ENCODE measurements around the gene SPAG16. TPM values are rescaled to one million over a fixed set of nuclear protein-coding genes. Genes with fewer than 3 reads are reported as not detected.

The SPAG16 gene
- total RNA-seq, 1 experiment from 2014 or later, result 0.30 TPM

- Histone ChIP-seq H3K9me3 (ENCODE audit: control insufficient read depth in 1 of 2, insufficient read depth in 1 of 2, low read depth in 1 of 2, low read length in 2 of 2) (no peaks in the 10 kb centered on the region; a peak in 1 of 4 replicates), H2AFZ (ENCODE audit: low read depth, low read length, poor library complexity, severe bottlenecking) (no peak overlapping the region), H3K9ac (ENCODE audit: low read length) (no peak overlapping the region), H3K36me3 (ENCODE audit: control insufficient read depth in 1 of 2, insufficient read depth in 2 of 2, low read length in 2 of 2) (no peaks in the 10 kb centered on the region), H3K9me2 (ENCODE audit: insufficient read depth) (no peaks in the 10 kb centered on the region), H3K27me3 (ENCODE audit: insufficient read depth, low read length) (no peaks in the 10 kb centered on the region), H3K4me3 (replicated peaks in 1 of 2; ENCODE audit: low read depth in 1 of 2, low read length in 2 of 2) (no peak overlapping the region), H3K27ac (ENCODE audit: low read depth, low read length) (no peak overlapping the region), H3K79me2 (ENCODE audit: insufficient read depth, low read length) (no peaks in the 10 kb centered on the region), H4K20me1 (ENCODE audit: insufficient read depth) (no peaks in the 10 kb centered on the region), H3K4me2 (ENCODE audit: low read length) (no peak overlapping the region), H3K4me1 (ENCODE audit: control insufficient read depth in 1 of 2, insufficient read depth in 2 of 2, low read length in 2 of 2) (no peaks in the 10 kb centered on the region)
- no peak for ATAC-seq
- no peak for TF ChIP-seq ZFX (IDR thresholded peaks at IDR 0.05)
- TF ChIP-seq POLR2A (IDR thresholded peaks at IDR 0.05; ENCODE audit: borderline replicate concordance, extremely low read depth, insufficient read depth, insufficient read length), result no peak
- no peak for TF ChIP-seq TCF7L2 (IDR thresholded peaks at IDR 0.05; ENCODE audit: borderline replicate concordance, extremely low read depth, insufficient read depth, insufficient read length)
- TF ChIP-seq CTCF (IDR thresholded peaks at IDR 0.05 in 2 of 3, conservative IDR thresholded peaks at IDR 0.05 in 1 of 3; ENCODE audit: borderline replicate concordance in 1 of 3, insufficient read depth in 1 of 3, low read depth in 2 of 3, low read length in 2 of 3), result no peak
- DNase-seq (ENCODE audit: low read depth, low spot score), result no peak
- ChIA-PET RAD21 (ENCODE audit: low non-redundant PET in 1 of 2, low total read pairs in 2 of 2, uncharacterized antibody in 2 of 2, unreplicated experiment in 2 of 2) (no interaction called here), POLR2A (no interaction called here), CTCF (no interaction called here)
- intact Hi-C loops (cut with micrococcal nuclease), result no loop called here
- BruUV-seq (replicated peaks), result no TSS peak
Observed at GRCh38 chr2:213274143-213274542, 10.1 kb upstream of the SPAG16 start.

- BruUV-seq (replicated peaks), result no TSS peak
- H3K27me3 ChIP-seq (ENCODE audit: insufficient read depth, low read length), result no peaks in the 10 kb centered on the region
- H3K4me1 ChIP-seq (ENCODE audit: control insufficient read depth in 1 of 2, insufficient read depth in 2 of 2, low read length in 2 of 2), result no peaks in the 10 kb centered on the region
- H2AFZ ChIP-seq (ENCODE audit: low read depth, low read length, poor library complexity, severe bottlenecking), result no peak overlapping the region
- H3K4me3 ChIP-seq (replicated peaks in 1 of 2; ENCODE audit: low read depth in 1 of 2, low read length in 2 of 2), result no peak overlapping the region
- no peak overlapping the region for H3K27ac ChIP-seq (ENCODE audit: low read depth, low read length)
- no peaks in the 10 kb centered on the region for H3K79me2 ChIP-seq (ENCODE audit: insufficient read depth, low read length)
- no peaks in the 10 kb centered on the region for H3K36me3 ChIP-seq (ENCODE audit: control insufficient read depth in 1 of 2, insufficient read depth in 2 of 2, low read length in 2 of 2)
- no peak overlapping the region for H3K4me2 ChIP-seq (ENCODE audit: low read length)
- no peak overlapping the region for H3K9ac ChIP-seq (ENCODE audit: low read length)
- intact Hi-C loops (cut with micrococcal nuclease), result no loop called here
- ChIA-PET CTCF (no interaction called here), RAD21 (ENCODE audit: low non-redundant PET in 1 of 2, low total read pairs in 2 of 2, uncharacterized antibody in 2 of 2, unreplicated experiment in 2 of 2) (no interaction called here), POLR2A (no interaction called here)
- no peaks in the 10 kb centered on the region for H3K9me2 ChIP-seq (ENCODE audit: insufficient read depth)
- no peak for DNase-seq (ENCODE audit: low read depth, low spot score)
- no peak for ATAC-seq
- no peaks in the 10 kb centered on the region for H4K20me1 ChIP-seq (ENCODE audit: insufficient read depth)
- H3K9me3 ChIP-seq (ENCODE audit: control insufficient read depth in 1 of 2, insufficient read depth in 1 of 2, low read depth in 1 of 2, low read length in 2 of 2), result no peaks in the 10 kb centered on the region; a peak in 1 of 4 replicates
- TF ChIP-seq EZH2phosphoT487 (IDR thresholded peaks at IDR 0.05; ENCODE audit: borderline replicate concordance) (no peak), TCF7L2 (IDR thresholded peaks at IDR 0.05; ENCODE audit: borderline replicate concordance, extremely low read depth, insufficient read depth, insufficient read length) (no peak), REST (IDR thresholded peaks at IDR 0.05; ENCODE audit: low read depth) (no peak), FOSL1 (IDR thresholded peaks at IDR 0.05; ENCODE audit: low read depth) (no peak), ZFX (IDR thresholded peaks at IDR 0.05) (no peak), MAX (IDR thresholded peaks at IDR 0.05) (no peak), CEBPB (IDR thresholded peaks at IDR 0.05; ENCODE audit: low read depth) (no peak), POLR2A (IDR thresholded peaks at IDR 0.05; ENCODE audit: borderline replicate concordance, extremely low read depth, insufficient read depth, insufficient read length) (no peak), ZNF274 (IDR thresholded peaks at IDR 0.05; ENCODE audit: low read depth, low read length) (no peak), POLR2AphosphoS5 (IDR thresholded peaks at IDR 0.05; ENCODE audit: low read depth, low read length) (no peak)
- TF ChIP-seq, protein P1, sequence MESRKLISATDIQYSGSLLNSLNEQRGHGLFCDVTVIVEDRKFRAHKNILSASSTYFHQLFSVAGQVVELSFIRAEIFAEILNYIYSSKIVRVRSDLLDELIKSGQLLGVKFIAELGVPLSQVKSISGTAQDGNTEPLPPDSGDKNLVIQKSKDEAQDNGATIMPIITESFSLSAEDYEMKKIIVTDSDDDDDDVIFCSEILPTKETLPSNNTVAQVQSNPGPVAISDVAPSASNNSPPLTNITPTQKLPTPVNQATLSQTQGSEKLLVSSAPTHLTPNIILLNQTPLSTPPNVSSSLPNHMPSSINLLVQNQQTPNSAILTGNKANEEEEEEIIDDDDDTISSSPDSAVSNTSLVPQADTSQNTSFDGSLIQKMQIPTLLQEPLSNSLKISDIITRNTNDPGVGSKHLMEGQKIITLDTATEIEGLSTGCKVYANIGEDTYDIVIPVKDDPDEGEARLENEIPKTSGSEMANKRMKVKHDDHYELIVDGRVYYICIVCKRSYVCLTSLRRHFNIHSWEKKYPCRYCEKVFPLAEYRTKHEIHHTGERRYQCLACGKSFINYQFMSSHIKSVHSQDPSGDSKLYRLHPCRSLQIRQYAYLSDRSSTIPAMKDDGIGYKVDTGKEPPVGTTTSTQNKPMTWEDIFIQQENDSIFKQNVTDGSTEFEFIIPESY (IDR thresholded peaks at IDR 0.05; ENCODE audit: extremely low read depth, insufficient replicate concordance, low read length), result no peak
Observed at GRCh38 chr2:213275265-213275664, 9.0 kb upstream of the SPAG16 start.
